Vagina (tissue), 2 donors: ENCODE results near the gene SLC26A9. TPM values are rescaled to one million over a fixed set of nuclear protein-coding genes. Genes with fewer than 3 reads are reported as not detected.

Experiments used
- DNase-seq, 2 donors: peaks; one replicate each; pipeline ENCODE4 v3.0.0-alpha.2; 2017; ENCODE audit errors: extremely low spot score in 2 of 2
- H3K27ac ChIP-seq: fragments of 200-600 bp; sonication (generic); one replicate; pipeline ENCODE4 v1.5.1; 2019
- H3K27me3 ChIP-seq: fragments of 200-600 bp; sonication (generic); one replicate; pipeline ENCODE4 v1.5.1; 2019
- H3K36me3 ChIP-seq, 2 donors: fragments of 200-600 bp; sonication (generic); one replicate each; pipeline ENCODE4 v1.5.1; 2017 to 2019
- H3K4me1 ChIP-seq: fragments of 200-600 bp; sonication (generic); one replicate; pipeline ENCODE4 v1.5.1; 2019
- H3K4me3 ChIP-seq, 2 donors: fragments of 200-600 bp; sonication (generic); 1 replicate in 1 of 2; 2 replicates in 1 of 2; pipeline ENCODE4 v1.5.1; 2016 to 2019
- H3K9me3 ChIP-seq: fragments of 200-600 bp; sonication (generic); one replicate; pipeline ENCODE4 v1.5.1; 2019
- CTCF ChIP-seq, 3 experiments: fragments of 450-650 bp in 2 of 3; fragments of 200-600 bp in 1 of 3; sonication (generic) in 1 of 3; IDR thresholded peaks; one replicate each; pipeline ENCODE4 v1.5.1; 2017 to 2019; ENCODE audit warnings: antibody characterized with exemption in 3 of 3, mild to moderate bottlenecking in 2 of 3, moderate library complexity in 2 of 3
- POLR2A ChIP-seq, 2 donors: fragments of 450-650 bp; IDR thresholded peaks; one replicate each; pipeline ENCODE4 v1.6.1; 2017; ENCODE audit warnings: antibody characterized with exemption in 2 of 2, mild to moderate bottlenecking in 2 of 2, moderate library complexity in 2 of 2
- POLR2AphosphoS5 ChIP-seq, 2 donors: sonication (generic); formaldehyde crosslinking; IDR thresholded peaks; one replicate each; pipeline ENCODE4 v1.9.0; 2017; ENCODE audit warnings: antibody characterized with exemption in 2 of 2, mild to moderate bottlenecking in 2 of 2, low read depth in 1 of 2; ENCODE audit not compliant: insufficient read depth in 1 of 2
- intact Hi-C: fragments of 100-400 bp; cut with DNase I; formaldehyde crosslinking; loops from one replicate; pipeline ENCODE4 v1.15.1; 2023
- total RNA-seq: library from RNA; depleted of rRNA; stranded (reverse); fragments of >200 nt; gene quantifications from one replicate; pipeline ENCODE4 v1.2.3, GENCODE V29; 2016

The SLC26A9 gene
- total RNA-seq, 1 donor from 2014 or later: 0.74 TPM

- intact Hi-C loops: no loop called here
- no peak for TF ChIP-seq POLR2AphosphoS5 (IDR thresholded peaks at IDR 0.05; ENCODE audit: insufficient read depth in 1 of 2, low read depth in 1 of 2)
- TF ChIP-seq CTCF (IDR thresholded peaks at IDR 0.05): no peak
- TF ChIP-seq POLR2A (IDR thresholded peaks at IDR 0.05): no peak
- H3K27me3 ChIP-seq: no peaks in the 10 kb centered on the region
Measured at GRCh38 chr1:205929496-205930194, 13.6 kb downstream of the SLC26A9 start.

GRCh38 chr1:205928317-205928716 is 14.9 kb downstream of the SLC26A9 start:
- intact Hi-C loops: no loop called here
- no peak overlapping the region for H3K27ac ChIP-seq
- H3K36me3 ChIP-seq: no peaks in the 10 kb centered on the region
- no peak for DNase-seq
- H3K4me3 ChIP-seq: no peak overlapping the region
- H3K27me3 ChIP-seq: no peaks in the 10 kb centered on the region
- no peak for TF ChIP-seq POLR2A (IDR thresholded peaks at IDR 0.05)
- TF ChIP-seq POLR2AphosphoS5 (IDR thresholded peaks at IDR 0.05; ENCODE audit: insufficient read depth in 1 of 2, low read depth in 1 of 2): no peak
- TF ChIP-seq CTCF (IDR thresholded peaks at IDR 0.05): no peak
- no peaks in the 10 kb centered on the region for H3K9me3 ChIP-seq
- no peaks in the 10 kb centered on the region for H3K4me1 ChIP-seq

More at GRCh38 chr1:205929496-205930194, 13.6 kb downstream of the SLC26A9 start:
- Histone ChIP-seq H3K4me1 (no peaks in the 10 kb centered on the region), H3K27ac (no peak overlapping the region), H3K9me3 (no peaks in the 10 kb centered on the region), H3K36me3 (no peaks in the 10 kb centered on the region), H3K4me3 (no peak overlapping the region)
- no peak for DNase-seq

GRCh38 chr1:205927676-205928075 is 15.6 kb downstream of the SLC26A9 start:
- Histone ChIP-seq H3K4me1 (no peaks in the 10 kb centered on the region), H3K9me3 (no peaks in the 10 kb centered on the region), H3K27ac (no peak overlapping the region), H3K36me3 (no peaks in the 10 kb centered on the region), H3K4me3 (no peak overlapping the region), H3K27me3 (no peaks in the 10 kb centered on the region)
- DNase-seq: no peak
- intact Hi-C loops: no loop called here
- TF ChIP-seq POLR2AphosphoS5 (IDR thresholded peaks at IDR 0.05; ENCODE audit: insufficient read depth in 1 of 2, low read depth in 1 of 2) (no peak), POLR2A (IDR thresholded peaks at IDR 0.05) (no peak), CTCF (IDR thresholded peaks at IDR 0.05) (no peak)

GRCh38 chr1:205927247-205927646 is 16.0 kb downstream of the SLC26A9 start:
- intact Hi-C loops: no loop called here
- Histone ChIP-seq H3K27me3 (no peaks in the 10 kb centered on the region), H3K9me3 (no peaks in the 10 kb centered on the region), H3K36me3 (no peaks in the 10 kb centered on the region), H3K4me3 (no peak overlapping the region), H3K4me1 (no peaks in the 10 kb centered on the region), H3K27ac (no peak overlapping the region)
- TF ChIP-seq POLR2A (IDR thresholded peaks at IDR 0.05) (no peak), CTCF (IDR thresholded peaks at IDR 0.05) (no peak), POLR2AphosphoS5 (IDR thresholded peaks at IDR 0.05; ENCODE audit: insufficient read depth in 1 of 2, low read depth in 1 of 2) (no peak)
- no peak for DNase-seq

GRCh38 chr1:205926636-205927035 is 16.6 kb downstream of the SLC26A9 start:
- Histone ChIP-seq H3K27ac (no peak overlapping the region), H3K4me1 (no peaks in the 10 kb centered on the region), H3K9me3 (no peaks in the 10 kb centered on the region), H3K27me3 (no peaks in the 10 kb centered on the region), H3K36me3 (no peaks in the 10 kb centered on the region), H3K4me3 (no peak overlapping the region)
- intact Hi-C loops: no loop called here
- TF ChIP-seq POLR2AphosphoS5 (IDR thresholded peaks at IDR 0.05; ENCODE audit: insufficient read depth in 1 of 2, low read depth in 1 of 2) (no peak), POLR2A (IDR thresholded peaks at IDR 0.05) (no peak), CTCF (IDR thresholded peaks at IDR 0.05) (no peak)
- DNase-seq: no peak
